NB4 (cell line): ENCODE results near the gene TMEM239.
"Not testable (repeated sequence)": the region's sequence is repeated elsewhere in the genome, so short reads cannot be mapped to it uniquely, and the experiment has no call there.

Source experiments
- DNase-seq: peaks from one replicate; pipeline ENCODE4 v3.0.0; 2010; ENCODE audit warnings: low read depth
- H3K4me3 ChIP-seq: one replicate; pipeline ENCODE4 v1.5.1; 2011; ENCODE audit warnings: mild to moderate bottlenecking, low read depth, low read length, moderate library complexity
- MYC ChIP-seq: IDR thresholded peaks from 2 replicates; pipeline ENCODE4 v1.6.1; 2011; ENCODE audit warnings: low read depth, low read length
- POLR2A ChIP-seq: IDR thresholded peaks from 2 replicates; pipeline ENCODE4 v1.6.1; 2011; ENCODE audit warnings: mild to moderate bottlenecking; ENCODE audit not compliant: insufficient read length; ENCODE audit errors: extremely low read depth
- TF ChIP-seq, protein P1 (sequence below): IDR thresholded peaks from 2 replicates; pipeline ENCODE4 v1.6.1; 2011; ENCODE audit warnings: low read depth, low read length
- TF ChIP-seq, protein P2 (sequence below): IDR thresholded peaks from one replicate; pipeline ENCODE4 v1.5.1; 2012; ENCODE audit warnings: low read depth, low read length

The TMEM239 gene

DNA sequence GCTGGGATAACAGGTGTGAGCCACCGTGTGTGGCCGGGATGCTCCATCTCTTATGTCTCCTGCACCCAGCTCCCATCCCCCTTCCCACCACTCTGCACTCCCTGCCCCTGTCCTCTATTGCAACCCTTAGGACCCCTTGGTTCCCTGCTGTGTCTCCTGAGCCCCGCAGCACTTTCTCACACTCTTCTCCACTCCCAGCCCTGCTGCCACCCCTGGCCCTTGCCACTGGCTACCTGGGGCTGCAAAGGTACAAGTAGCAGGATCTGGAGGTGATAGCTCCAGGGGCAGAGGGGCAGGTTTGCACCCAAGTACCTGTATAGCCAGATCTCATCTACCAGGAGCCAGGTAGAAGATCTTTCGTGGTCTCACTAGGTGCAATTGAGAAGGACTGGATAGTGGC, 9.1 kb upstream of the TMEM239 start:
- no peak for DNase-seq
- no peak overlapping the region for H3K4me3 ChIP-seq
- TF ChIP-seq POLR2A (no peak), MYC (no peak)
- TF ChIP-seq, protein P1, sequence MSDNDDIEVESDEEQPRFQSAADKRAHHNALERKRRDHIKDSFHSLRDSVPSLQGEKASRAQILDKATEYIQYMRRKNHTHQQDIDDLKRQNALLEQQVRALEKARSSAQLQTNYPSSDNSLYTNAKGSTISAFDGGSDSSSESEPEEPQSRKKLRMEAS, result no peak
- TF ChIP-seq, protein P2, sequence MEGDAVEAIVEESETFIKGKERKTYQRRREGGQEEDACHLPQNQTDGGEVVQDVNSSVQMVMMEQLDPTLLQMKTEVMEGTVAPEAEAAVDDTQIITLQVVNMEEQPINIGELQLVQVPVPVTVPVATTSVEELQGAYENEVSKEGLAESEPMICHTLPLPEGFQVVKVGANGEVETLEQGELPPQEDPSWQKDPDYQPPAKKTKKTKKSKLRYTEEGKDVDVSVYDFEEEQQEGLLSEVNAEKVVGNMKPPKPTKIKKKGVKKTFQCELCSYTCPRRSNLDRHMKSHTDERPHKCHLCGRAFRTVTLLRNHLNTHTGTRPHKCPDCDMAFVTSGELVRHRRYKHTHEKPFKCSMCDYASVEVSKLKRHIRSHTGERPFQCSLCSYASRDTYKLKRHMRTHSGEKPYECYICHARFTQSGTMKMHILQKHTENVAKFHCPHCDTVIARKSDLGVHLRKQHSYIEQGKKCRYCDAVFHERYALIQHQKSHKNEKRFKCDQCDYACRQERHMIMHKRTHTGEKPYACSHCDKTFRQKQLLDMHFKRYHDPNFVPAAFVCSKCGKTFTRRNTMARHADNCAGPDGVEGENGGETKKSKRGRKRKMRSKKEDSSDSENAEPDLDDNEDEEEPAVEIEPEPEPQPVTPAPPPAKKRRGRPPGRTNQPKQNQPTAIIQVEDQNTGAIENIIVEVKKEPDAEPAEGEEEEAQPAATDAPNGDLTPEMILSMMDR, result no peak

DNA sequence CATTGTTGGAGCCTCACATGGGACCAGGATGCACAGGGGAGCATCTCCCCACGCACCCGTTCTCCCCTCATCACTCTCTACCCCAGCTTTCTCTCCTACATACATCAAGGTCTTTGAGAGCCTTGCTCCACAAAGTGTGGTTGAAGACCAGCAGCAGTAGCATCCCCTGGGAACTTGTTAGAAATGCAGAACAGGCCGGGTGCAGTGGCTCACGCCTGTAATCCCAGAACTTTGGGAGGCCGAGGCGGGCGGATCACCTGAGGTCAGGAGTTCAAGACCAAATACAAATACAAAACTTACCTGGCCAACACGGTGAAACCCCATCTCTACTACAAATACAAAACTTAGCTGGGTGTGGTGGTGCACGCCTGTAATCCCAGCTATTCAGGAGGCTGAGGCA, 8.2 kb upstream of the TMEM239 start:
- not testable (repeated sequence) for H3K4me3 ChIP-seq, DNase-seq

DNA sequence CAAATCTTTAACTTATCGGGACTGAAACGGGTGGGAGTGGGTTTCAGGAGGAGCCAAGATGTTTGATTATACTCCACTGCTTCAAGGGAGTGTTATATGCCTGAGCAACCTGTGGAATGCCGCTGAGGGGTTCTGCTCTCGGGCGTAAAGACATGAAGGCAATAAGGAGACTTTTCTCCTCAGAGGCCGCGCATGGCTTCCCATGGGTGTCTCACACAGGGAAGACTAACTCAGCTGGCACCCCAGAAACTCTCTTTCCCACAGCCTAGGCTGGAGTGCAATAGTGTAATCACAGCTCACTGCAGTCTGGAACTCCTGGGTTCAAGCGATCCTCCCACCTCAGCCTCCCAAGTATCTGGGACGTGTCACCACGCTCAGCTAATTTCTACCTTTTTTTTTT, 6.5 kb upstream of the TMEM239 start:
- TF ChIP-seq POLR2A, result no peak
- TF ChIP-seq MYC, result no peak
- TF ChIP-seq, protein P1, result no peak
- TF ChIP-seq, protein P2, result no peak
- no peak overlapping the region for H3K4me3 ChIP-seq
- no peak for DNase-seq

DNA sequence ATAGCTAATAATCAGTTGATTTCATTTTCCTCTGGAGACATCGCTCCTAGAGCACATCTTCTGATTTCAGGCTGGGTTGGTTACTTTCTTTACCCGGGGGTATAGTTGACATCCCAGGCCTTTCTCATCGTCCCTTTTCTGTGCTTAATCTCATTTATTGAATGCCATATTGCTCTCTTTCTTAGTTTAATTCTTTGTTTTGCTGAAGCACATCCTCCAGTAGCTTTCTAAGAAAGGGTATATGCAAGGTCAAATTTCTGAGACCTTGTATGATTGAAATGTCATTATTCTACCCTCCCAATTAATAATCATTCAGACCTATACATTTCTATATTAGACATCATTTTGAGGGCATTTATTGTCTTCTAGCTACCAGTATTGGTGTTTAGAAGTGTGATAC, 4.0 kb upstream of the TMEM239 start:
- no peak for DNase-seq
- TF ChIP-seq, protein P1, result no peak
- TF ChIP-seq MYC, result no peak
- TF ChIP-seq POLR2A, result no peak
- TF ChIP-seq, protein P2, result no peak
- H3K4me3 ChIP-seq, result no peak overlapping the region

DNA sequence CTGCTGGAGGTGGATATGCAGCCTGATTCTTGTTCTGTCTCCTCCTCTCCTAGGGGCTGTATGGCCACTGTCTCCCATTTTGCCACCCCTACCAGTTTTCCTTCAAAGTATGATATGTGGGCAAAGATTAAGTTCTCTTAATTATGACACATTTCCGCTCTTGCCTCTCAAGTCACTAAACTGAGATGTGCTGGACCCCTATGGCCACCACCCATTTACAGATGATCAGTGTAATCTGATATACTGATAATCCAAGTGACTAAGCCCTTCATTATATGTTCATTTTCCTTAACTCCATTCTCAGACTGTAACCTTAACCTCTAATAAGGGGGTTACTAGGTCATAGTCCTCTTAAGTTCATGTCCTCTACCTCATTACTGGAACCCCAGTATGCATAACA, 2.1 kb upstream of the TMEM239 start:
- TF ChIP-seq, protein P1, result no peak
- TF ChIP-seq MYC (no peak), POLR2A (no peak)
- TF ChIP-seq, protein P2, result no peak
- DNase-seq, result no peak
- H3K4me3 ChIP-seq, result no peak overlapping the region

DNA sequence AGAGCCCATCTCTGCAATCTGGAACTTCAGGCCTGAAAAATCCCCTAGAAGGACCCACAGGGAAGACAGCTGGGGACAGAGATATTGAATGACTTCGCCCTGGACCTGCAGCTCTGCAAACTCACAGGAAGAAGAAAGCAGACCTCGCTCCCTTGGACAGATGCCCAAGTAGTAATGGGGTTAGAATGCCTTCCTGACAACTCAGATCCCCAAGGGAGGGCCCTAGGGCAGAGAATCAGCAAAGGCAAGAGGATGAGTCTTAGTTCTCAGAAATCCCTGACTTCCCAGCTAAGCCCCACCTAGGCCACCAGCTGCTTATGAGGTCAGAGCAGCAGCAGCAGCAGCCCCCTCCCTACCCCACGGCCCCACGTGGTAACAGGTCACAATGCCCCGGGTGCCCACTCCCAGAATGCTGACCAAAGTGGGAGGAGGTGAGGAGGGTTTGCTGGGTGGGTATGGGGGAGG, 1.5 kb upstream of the TMEM239 start, which contains the start of gene C20orf141:
C20orf141 (plus strand) TSS at position 401 of the 465 bp plus-strand sequence. CDS start 198 bp downstream, outside the sequence.
- no peak within 1 kb of the TSS for H3K4me3 ChIP-seq
- TF ChIP-seq, protein P2, result no peak
- TF ChIP-seq, protein P1, result no peak
- TF ChIP-seq POLR2A (no peak), MYC (no peak)
- DNase-seq, result peak; percentile 74
